Measurements from ENCODE around the gene SRPK3.

Gene SRPK3

DNA sequence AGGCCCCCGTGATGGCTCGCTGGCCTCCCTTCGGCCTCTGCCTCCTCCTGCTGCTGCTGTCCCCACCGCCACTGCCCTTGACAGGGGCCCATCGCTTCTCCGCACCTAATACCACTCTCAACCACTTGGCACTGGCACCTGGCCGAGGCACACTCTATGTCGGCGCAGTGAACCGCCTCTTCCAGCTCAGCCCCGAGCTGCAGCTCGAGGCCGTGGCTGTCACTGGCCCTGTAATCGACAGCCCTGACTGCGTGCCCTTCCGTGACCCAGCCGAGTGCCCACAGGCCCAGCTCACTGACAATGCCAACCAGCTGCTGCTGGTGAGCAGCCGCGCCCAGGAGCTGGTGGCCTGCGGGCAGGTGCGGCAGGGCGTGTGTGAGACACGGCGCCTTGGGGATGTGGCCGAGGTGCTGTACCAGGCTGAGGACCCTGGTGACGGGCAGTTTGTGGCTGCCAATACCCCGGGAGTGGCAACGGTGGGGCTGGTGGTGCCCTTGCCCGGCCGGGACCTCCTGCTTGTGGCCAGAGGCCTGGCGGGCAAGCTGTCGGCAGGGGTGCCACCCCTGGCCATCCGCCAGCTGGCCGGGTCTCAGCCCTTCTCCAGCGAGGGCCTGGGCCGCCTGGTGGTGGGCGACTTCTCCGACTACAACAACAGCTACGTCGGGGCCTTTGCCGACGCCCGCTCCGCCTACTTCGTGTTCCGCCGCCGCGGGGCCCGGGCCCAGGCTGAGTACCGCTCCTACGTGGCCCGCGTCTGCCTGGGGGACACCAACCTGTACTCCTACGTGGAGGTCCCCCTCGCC is 13.8 kb upstream of the SRPK3 start:
- Histone ChIP-seq H3F3A (ENCODE audit: insufficient read depth, low read length) (no peaks in the 10 kb centered on the region), H3K9me3 (ENCODE audit: low read length) (no peaks in the 10 kb centered on the region), H3K9ac (ENCODE audit: low read length) (no peak overlapping the region), H3K79me2 (ENCODE audit: insufficient read depth, low read length) (no peaks in the 10 kb centered on the region), H3K9me2 (ENCODE audit: low read depth, low read length) (no peaks in the 10 kb centered on the region), H3K4me3 (ENCODE audit: low read depth, low read length, poor library complexity, severe bottlenecking) (no peak overlapping the region), H3K36me3 (ENCODE audit: insufficient read depth, low read length) (no peaks in the 10 kb centered on the region), H4K20me1 (ENCODE audit: insufficient read depth, low read length) (no peaks in the 10 kb centered on the region), H3K27me3 (ENCODE audit: insufficient read depth, low read length) (no peaks in the 10 kb centered on the region), H3K4me1 (ENCODE audit: insufficient read depth, low read length, severe bottlenecking) (no peaks in the 10 kb centered on the region), H3K27ac (ENCODE audit: low read depth, low read length, poor library complexity, severe bottlenecking) (no peak overlapping the region), H2AFZ (ENCODE audit: low read length) (no peak overlapping the region), H3K4me2 (ENCODE audit: low read length) (no peak overlapping the region)
- TF ChIP-seq EZH2 (IDR thresholded peaks at IDR 0.05; ENCODE audit: borderline replicate concordance, low read length) (no peak), CTCF (IDR thresholded peaks at IDR 0.05; ENCODE audit: low read length) (no peak)

GRCh38 chrX:153767674-153768055 is 13.2 kb upstream of the SRPK3 start:
- Histone ChIP-seq H3K9ac (ENCODE audit: low read length) (no peak overlapping the region), H3K36me3 (ENCODE audit: insufficient read depth, low read length) (no peaks in the 10 kb centered on the region), H3K27ac (ENCODE audit: low read depth, low read length, poor library complexity, severe bottlenecking) (no peak overlapping the region), H3K27me3 (ENCODE audit: insufficient read depth, low read length) (no peaks in the 10 kb centered on the region), H3K9me2 (ENCODE audit: low read depth, low read length) (no peaks in the 10 kb centered on the region), H3K4me2 (ENCODE audit: low read length) (no peak overlapping the region), H4K20me1 (ENCODE audit: insufficient read depth, low read length) (no peaks in the 10 kb centered on the region), H3K4me1 (ENCODE audit: insufficient read depth, low read length, severe bottlenecking) (no peaks in the 10 kb centered on the region), H3K4me3 (ENCODE audit: low read depth, low read length, poor library complexity, severe bottlenecking) (no peak overlapping the region), H2AFZ (ENCODE audit: low read length) (no peak overlapping the region), H3K79me2 (ENCODE audit: insufficient read depth, low read length) (no peaks in the 10 kb centered on the region), H3K9me3 (ENCODE audit: low read length) (no peaks in the 10 kb centered on the region), H3F3A (ENCODE audit: insufficient read depth, low read length) (no peaks in the 10 kb centered on the region)
- TF ChIP-seq CTCF (IDR thresholded peaks at IDR 0.05; ENCODE audit: low read length) (no peak), EZH2 (IDR thresholded peaks at IDR 0.05; ENCODE audit: borderline replicate concordance, low read length) (no peak)

GRCh38 chrX:153768311-153769157 is 12.3 kb upstream of the SRPK3 start:
- H3K4me3 ChIP-seq (ENCODE audit: low read depth, low read length, poor library complexity, severe bottlenecking), result no peak overlapping the region
- H2AFZ ChIP-seq (ENCODE audit: low read length), result no peak overlapping the region
- H3K36me3 ChIP-seq (ENCODE audit: insufficient read depth, low read length), result no peaks in the 10 kb centered on the region
- TF ChIP-seq CTCF (IDR thresholded peaks at IDR 0.05; ENCODE audit: low read length) (peak; percentile 14; the same call in 1 of the 2 replicates), EZH2 (IDR thresholded peaks at IDR 0.05; ENCODE audit: borderline replicate concordance, low read length) (no peak)
- H3K27ac ChIP-seq (ENCODE audit: low read depth, low read length, poor library complexity, severe bottlenecking), result no peak overlapping the region
- no peaks in the 10 kb centered on the region for H3F3A ChIP-seq (ENCODE audit: insufficient read depth, low read length)
- no peak overlapping the region for H3K9ac ChIP-seq (ENCODE audit: low read length)
- H3K4me1 ChIP-seq (ENCODE audit: insufficient read depth, low read length, severe bottlenecking), result no peaks in the 10 kb centered on the region
- no peak overlapping the region for H3K4me2 ChIP-seq (ENCODE audit: low read length)
- no peaks in the 10 kb centered on the region for H3K27me3 ChIP-seq (ENCODE audit: insufficient read depth, low read length)
- no peaks in the 10 kb centered on the region for H3K9me3 ChIP-seq (ENCODE audit: low read length)
- no peaks in the 10 kb centered on the region for H3K9me2 ChIP-seq (ENCODE audit: low read depth, low read length)
- no peaks in the 10 kb centered on the region for H3K79me2 ChIP-seq (ENCODE audit: insufficient read depth, low read length)
- H4K20me1 ChIP-seq (ENCODE audit: insufficient read depth, low read length), result no peaks in the 10 kb centered on the region
